HK-2 (cell line): ENCODE results near the gene MAML3.

Experiments
- DNase-seq: peaks from one replicate; pipeline ENCODE4 v3.0.0-alpha.2; 2018; ENCODE audit not compliant: unreplicated experiment

Gene MAML3

DNA sequence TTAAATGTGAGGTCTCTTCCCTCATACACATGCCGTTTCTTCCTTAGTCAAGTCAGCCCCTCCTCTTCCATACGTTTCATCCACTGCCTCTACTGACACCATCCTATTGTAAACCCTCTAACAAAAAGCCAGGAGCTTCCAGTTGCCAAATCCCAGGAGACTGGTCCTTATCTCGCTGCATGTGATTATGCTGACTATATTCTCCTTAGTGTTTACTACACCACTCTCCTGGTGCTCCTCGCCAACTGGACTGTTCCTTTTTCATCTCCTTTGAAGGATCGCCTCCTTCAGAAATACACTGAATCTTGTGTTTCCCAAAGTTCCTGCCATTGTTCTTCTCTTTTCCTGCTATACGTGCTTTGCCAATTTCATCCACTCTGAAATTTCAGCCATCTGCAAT, 27.7 kb downstream of the MAML3 start:
- no peak for DNase-seq

DNA sequence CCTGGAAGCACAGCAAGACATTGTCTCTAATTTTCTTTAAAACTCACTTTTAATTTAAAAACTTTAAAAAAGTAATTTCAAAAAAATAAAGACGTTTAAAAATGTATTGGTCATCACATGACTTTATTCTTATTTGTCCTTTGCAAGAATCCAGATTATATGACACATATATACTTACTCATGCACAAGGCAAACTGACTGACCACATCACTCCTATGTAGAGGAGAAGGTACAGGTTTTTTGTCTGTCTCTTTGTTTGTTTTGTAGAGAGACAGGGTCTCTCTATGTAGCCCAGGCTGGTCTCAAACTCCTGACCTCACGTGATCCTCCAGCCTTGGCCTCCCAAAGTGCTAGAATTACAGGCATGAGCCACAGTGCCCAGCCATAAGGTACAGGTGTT, 28.6 kb downstream of the MAML3 start:
- DNase-seq = no peak

DNA sequence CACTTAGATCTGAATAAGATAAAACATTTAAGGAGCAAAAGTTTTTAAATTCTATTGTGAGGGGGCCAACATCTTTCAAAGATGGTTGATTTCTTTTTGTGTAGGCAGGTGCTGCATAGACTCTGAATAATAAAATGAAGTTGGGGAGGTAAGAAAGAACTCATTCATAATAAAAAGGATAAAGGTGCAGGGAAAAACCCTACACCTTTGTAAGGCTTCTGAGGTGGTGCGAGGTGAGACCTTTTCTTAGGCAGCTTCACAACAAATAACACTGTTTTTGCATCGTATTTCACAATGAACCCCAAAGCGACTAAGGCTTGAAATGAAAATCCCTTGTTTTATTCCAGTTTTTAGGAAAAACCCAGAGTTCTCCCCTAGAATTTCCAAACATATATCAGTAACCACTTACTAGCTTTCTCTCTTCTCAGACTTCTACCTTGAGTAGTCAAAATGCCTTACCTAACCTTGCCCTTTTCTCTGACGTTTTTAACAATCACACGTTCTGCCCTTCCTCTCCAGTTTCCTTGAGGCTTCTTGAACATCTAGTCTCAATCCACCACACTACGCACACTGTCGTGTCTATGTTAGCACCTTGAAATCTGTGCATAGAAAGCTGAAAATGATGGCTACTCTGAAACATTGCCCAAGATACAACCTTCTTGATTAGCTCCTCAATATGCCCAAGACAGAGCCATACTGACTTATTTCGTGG, 30.2 kb downstream of the MAML3 start:
- DNase-seq = no peak

DNA sequence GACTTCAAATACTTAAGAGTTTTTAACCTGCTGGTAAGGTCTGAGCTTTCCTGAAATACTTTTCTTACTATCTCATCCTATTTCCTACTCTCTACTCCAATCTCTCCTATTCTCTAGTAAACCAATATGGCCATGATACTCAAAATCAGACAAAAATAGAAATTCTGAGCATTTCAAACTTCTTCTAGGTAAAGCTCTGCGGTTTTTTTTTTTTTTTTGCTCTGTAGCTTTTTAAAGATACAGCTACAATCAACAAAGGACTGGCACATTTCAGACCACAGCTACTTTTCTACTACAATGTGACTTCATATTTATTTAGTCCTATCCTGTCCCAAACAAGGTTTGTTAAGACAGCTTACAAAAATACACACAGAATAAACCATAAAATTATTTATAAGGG, 31.1 kb downstream of the MAML3 start:
- DNase-seq = no peak

DNA sequence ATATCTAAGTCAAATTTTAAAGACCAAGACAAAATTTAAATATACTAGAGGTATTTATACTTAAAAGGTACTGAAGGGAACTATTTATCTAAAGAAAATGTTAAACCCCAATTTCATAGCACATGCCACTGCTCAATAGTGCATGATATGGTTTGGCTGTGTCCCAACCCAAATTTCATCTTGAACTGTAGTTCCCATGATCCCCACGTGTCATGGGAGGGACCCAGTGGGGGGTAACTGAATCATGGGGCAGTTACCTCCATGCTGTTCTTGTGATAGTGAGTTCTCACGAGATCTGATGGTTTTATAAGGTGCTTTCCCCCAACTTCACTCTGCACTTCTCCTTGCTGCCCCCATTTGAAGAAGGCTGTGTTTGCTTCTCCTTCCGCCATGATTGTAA, 32.3 kb downstream of the MAML3 start:
- no peak for DNase-seq

DNA sequence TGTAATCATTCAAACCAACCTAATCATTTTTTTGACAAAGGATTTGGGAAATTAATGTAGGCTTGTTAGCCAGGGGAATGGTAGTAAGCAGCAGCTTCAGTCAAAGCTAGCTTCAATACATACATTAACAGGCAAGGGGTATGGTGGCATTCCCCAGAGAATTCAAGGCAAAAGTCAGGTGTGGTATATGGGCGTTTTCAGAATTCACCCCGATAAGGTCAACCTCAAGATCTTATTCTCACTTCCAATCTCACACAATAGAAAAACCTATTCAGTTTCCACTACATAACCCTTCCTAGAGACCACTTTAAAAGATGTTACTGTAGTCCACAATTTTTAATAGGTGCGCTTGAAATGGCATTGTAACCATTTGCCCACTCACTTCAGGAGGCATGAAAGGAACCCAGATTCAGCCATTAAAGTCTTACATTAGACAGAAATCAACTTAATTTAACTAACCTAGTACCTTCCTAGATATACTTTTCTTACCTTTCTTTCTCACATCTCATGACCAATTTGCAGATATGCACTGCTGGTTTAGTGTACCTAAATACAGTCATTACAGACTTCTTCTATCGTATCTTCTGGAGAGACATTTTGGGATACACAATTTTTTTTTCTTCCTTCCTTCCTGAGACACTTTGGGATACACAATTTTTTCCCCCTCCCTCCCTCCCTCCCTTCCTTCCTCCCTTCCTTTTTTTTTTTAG, 34.9 kb downstream of the MAML3 start:
- DNase-seq = no peak

DNA sequence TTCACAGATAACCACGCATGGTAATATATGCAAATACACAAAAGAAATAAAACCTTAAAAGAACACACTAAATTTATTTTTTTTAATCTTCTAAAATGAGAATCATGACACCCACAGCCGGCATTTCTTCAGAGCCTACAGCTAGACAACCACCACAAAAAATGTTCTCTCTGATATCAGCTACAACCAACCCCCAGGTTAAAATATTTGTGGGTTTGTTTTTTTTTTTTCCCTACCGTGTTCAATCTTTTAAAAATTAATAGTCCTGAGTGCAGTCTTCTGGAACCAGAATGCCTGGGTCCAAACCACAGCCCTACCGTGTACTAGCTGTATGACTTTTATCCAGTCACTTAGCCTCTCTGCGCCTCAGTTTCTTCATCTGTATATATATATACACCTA, 36.0 kb downstream of the MAML3 start:
- DNase-seq = no peak

DNA sequence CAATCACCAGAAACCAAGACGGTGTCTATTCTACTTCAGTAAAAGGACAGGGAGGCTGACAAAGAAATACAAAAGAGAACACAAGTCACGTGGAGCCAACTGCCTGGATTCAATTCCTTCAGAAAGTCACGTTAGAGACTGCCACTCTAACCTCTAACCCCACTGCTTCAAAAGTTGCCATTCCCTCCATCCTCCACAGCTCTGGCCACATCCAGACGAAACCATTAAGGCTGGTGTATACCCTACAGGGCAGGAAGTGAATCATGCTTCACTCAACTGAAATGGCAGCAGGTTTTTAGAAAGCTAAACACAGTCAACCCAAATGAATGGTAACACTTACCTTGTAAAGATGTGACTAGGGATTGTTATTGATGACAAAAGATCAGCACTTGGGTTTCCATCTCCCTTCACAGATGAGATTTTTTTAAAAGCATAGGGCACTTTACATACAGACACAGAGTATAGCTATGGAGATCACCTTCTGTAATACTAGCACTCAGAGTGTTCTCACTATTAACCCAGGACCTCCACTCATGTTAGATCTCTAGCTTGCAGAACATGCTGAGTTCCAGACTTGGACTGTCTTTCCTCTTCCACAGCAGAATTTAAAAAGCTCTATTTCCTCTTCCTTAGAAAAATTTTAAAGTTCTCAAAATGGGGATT, 37.4 kb downstream of the MAML3 start:
- no peak for DNase-seq

DNA sequence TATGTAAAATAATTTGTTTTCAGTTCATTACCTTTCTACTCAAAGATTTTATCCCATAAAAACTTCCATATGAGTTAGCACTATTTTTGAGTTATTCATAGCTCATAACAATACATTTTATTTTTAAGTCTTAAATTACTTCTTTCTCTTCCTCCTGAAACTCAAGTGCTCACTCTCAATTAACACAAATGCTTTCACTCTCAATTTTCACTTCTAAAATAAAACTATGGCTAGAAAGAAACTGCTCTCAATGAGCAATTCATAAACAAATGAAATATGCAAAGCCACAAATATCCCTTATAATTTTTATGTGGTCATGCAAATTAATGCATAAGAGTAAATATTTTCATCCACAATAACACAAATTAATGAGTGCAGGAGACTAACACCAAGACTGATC, 38.8 kb downstream of the MAML3 start:
- DNase-seq = no peak

DNA sequence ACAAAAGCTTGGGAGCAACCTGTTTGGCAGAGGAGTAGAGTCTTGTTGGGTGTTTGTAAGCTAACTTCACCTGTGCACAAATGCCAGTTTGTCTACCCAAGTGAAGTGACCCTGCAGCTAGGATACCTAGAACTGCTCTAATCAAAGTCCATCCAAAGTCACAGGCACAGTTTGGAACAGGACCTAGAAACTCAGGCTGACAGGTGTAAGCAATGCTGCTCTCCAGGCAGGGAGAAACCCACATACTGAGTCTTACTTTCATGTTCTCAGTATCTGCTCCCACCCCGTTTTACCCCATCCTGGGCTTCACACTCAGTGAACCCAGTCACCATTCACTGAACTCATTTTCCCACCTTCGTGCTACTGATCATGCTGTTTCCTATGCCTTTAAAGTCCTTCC, 40.3 kb downstream of the MAML3 start:
- DNase-seq = no peak

DNA sequence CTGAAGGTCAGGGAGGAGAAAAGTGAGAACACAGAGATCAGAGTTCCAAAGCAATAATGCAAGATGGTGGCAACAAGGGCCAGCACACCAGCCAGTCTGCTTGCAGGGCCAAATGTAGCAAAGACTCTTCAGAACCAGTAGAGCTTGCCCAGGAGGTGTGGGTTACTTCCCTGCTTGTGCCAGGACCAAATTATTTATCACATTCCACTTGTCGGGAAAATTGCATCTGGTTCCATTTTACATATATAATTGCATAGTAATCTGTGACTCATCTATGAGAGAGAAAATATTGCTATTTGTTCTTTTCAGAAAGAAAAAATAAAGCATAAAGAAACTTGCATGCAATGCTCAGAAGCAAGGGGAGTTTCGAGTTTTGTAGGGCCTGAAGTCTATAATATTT, 41.4 kb downstream of the MAML3 start:
- no peak for DNase-seq

DNA sequence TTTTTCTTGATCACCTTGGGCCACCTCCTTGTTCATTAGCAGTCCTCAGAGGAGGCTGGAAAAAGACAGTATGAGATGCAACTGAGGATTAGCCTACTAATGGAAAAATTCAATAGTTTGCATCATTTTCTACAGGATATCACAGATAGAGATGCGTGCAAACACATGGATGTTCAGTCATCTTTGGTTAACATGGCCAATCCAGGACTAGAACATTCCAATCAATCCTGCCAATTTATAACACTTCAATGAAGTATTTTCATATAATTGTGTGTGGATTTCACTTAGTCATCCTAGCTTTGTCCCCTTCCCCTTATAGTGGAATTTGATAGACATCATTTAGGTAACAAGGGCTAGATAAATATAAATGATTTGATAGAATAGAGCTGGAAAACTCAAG, 42.7 kb downstream of the MAML3 start:
- DNase-seq = no peak

DNA sequence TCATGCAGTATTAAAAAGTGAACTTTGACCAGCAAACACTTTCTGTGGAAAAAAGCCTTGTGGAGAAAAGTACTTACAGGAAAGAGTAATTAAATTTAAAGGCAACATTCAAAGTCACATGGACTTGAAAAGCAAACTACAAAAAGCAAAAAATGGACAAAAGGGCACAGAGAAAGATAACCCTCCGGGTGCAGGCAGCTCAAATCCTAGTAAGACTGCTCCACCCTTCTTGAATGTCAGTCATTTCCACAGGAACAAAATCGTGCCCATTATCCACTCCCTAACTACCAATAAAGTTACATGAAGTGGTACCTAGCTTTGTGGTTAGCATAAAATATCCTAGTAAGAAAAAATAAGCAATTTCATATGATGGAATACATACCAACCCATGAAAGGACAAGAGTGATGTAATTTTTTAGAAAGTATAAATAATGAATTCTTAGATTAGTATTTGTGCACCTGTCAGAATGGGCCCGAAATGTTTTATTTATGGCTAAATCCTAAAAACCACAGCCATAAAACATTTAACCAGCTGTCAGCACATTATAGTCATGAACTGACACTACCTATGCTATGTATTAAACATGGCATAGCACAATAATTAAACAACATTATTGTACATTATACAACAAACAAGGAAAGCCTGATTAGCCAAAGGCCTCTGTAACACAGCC, 43.3 kb downstream of the MAML3 start:
- no peak for DNase-seq

DNA sequence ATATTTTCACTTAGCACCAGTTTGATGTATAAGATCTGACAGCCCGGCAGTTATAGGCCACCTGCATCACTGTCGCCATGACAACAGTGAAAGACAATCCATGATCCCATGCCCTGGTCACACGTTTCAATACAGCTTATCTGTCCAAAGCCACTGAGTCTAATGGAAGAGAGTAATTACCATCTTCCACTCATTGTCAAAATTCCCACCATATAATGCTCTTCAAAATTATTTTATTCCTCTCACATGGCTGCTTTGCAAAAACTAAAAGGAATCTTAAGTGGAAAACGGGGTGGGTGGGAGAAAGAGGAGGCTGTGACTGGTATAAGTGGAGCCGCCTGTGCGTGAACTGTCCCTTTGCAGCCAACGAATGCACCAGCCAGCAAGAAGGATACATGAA, 44.2 kb downstream of the MAML3 start:
- no peak for DNase-seq

DNA sequence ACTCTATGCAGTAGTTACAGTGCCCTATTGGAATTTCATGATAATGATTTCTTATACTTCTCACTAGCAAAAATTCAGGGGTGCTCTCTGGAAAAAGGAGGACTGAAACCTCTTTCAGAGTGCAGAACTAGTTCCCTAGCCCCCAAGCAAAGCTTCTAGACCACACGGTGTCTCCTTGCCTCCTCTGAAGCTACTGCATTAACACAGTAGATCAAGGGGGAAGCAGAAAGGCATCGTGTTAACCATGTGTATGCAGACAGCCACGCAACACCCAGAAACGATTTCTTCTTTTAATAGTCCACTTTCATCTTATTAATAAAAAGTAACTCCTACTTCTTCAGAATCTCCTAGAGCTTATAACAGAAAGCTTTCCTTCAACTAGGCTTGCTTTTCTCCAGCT, 44.7 kb downstream of the MAML3 start:
- no peak for DNase-seq

DNA sequence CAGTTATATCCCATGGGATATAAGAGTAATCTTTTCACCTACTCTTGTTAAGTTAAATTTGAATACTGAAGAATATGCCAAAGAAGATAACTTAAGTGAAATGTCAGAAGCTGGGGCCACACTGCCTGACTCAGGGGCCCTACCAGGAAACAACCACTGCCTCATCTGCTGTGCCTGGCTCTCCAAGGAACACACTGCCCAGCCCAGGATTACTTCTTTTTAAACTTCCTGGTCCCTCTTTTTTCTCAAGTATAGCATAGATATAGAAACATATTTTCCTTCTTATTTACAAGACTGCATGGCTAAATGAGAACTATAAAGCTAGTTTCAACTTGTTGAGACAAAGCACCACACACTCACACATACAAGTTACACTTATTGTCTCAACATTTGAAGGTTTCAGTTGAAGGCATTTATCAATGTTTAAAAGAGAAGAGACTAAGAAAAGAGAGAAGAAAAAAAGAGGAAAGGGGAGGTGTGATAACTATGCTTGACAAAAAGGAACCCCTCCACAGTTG, 45.2 kb downstream of the MAML3 start:
- no peak for DNase-seq

DNA sequence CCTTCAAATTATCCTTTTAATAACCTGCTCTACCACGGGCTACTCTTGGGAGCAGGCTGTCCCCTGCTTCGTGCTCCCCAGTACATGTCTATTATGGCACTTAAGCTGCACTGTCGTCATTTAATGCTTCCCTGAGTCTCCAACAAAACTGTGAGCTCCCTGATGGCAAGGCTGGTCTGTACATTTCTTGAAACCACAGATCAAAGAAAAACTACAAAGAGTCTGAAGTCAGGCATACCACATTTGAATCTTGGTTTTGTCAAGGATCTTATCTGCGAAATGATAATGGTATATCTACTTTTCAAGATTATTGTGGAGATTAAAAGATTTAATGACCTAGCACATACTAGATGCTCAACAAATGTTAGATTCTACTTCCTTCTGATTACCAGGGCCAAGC, 45.7 kb downstream of the MAML3 start:
- no peak for DNase-seq

DNA sequence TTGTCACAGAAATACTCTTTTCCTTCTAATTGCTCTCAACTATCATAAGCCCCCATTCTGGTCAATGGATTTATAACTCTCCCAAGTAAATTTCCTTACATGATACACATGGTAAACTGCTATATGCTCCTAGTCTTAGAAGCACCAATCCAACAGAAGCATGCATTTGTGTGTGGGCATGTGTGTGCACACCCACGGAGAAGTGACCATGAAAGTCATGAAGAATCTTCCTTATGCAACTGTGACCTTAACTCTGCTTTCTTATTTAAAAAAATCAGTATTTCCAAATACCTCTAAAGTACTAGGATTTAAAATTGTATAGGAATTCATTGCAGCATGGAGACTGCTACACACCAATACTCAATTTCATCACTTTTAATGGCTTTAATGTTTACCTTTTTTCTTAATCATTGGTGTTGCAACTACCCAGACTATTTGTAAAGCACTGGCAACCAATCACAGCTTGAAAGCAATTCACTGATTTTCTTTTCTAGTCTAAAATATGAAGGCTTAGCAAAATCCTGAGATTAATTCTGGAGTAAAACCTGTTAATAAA, 47.6 kb downstream of the MAML3 start:
- no peak for DNase-seq

DNA sequence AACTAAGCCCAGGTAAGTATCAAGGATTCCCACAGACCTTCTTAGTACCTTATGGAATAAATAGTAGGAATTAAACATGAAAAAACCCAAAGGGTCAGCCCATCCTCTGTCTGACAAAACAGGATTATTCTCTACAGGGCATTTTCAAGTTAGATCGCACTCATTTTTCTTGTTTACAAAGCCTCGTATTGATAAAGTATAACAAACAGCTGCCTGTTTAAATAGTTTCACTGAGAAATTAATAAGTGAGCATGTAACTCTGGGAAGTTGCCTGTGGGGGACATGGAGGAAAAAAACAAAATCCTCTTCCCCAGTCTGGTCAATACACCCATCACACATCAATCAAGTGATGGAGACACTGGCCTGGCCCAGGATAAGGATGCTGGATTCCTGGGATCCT, 48.5 kb downstream of the MAML3 start:
- DNase-seq = no peak

DNA sequence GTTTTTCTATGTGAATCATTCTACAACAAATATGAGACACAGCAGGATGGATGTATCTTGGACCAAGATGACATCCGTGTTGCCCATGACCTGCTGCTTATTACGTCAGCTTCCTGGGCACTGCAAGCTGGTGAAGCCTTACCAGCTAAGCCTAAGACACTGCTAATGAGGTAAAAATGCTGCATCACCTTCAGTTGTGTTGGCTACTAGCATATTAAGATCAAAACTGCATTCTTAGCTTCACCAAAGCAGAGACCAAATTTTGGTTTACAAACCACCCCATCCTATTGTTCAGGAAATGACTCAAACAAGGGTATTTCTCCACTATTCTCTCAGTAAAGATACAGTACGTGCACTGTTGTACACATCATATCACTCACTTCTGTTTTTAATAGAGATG, 50.3 kb downstream of the MAML3 start:
- no peak for DNase-seq

DNA sequence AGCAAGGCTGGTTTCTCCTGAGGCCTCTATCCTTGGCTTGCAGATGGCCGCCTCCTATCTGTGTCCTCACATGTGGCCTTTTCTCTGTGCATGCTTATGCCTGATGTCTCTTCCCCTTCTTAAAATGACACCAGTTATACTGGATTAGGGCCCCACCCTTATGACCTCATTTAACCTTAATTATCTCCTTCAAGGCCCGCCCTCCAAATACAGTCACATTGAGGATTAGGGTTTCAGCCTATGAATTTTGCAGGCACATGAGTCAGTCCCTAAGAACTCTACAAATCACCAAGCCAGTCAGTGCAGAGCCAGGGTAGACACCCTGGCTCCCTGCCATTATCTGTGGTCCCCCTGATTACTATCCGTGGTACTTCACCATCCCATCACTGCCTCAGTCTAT, 51.6 kb downstream of the MAML3 start:
- no peak for DNase-seq

DNA sequence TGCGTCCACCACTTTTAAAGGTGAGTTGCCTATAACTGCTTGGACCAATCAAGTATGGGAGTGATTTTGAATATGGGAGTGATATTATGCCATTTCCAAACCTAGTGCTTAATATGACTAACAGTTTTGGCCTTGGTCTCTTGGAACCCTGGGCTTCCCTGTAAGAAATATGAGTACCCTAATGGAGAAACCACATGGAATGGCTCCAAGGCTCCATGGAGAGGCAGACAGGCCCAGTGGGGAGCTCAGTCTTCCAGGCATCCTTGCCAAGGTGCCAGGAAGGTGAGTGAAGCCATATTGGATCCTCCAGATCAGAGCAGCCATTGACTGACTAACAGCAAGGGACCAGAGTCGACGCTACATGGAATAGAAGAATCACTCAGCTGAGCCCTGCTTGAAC, 53.2 kb downstream of the MAML3 start:
- no peak for DNase-seq
